ENCODE results near the gene FOXA2.
"Not testable (repeated sequence)": the region's sequence is repeated elsewhere in the genome, so short reads cannot be mapped to it uniquely, and the experiment has no call there.

FOXA2 gene

GRCh38 chr20:22567944-22568871 lies 16.2 kb downstream of the FOXA2 start:
- DNase-seq = no peak

GRCh38 chr20:22566876-22567658 lies 17.3 kb downstream of the FOXA2 start:
- DNase-seq = no peak

- no peak for DNase-seq
Measured at GRCh38 chr20:22563062-22563965, 21.1 kb downstream of the FOXA2 start.

DNA sequence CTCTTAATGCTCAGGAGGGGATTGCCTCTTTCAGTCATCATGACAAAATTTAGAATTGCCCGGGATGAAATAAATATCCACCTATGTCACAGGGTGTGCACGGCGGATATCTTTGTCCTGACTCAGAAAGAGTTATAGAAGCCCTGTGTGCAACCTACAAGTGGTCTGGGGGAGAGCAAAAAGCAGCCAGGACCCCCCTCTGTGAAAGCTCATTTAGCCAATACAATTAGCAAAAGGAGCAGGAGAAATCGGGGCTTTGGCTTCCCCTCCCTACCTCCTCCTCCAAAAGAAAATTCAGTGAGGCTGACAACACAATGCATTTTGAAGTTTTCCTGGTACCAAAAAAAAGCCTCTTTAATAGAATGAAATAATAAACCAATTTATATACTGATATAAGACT lies 21.8 kb downstream of the FOXA2 start:
- no peak for DNase-seq

GRCh38 chr20:22561965-22562577 lies 22.3 kb downstream of the FOXA2 start:
- DNase-seq = no peak

DNA sequence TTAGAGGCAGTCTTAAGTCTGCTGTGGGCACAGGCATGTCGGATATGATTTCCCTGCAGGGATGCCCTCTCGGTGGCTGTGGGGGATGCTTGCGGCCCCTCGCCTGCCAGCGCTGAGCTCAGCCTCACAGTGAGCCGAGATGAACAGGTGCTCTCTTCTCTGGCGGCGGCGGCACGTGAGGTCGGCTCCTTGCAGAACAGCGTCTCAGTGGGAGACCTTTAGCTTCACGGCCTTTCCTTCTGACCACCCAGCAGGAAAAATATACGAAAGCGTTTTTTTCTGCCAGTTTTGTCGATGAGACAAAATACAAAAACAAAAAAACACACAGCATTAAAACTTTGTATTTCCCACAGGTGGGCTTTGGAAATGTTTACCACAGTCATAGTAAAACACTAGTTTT lies 23.6 kb downstream of the FOXA2 start:
- DNase-seq = no peak

GRCh38 chr20:22559711-22560318 lies 24.6 kb downstream of the FOXA2 start:
- DNase-seq = no peak

- DNase-seq = no peak
Measured at GRCh38 chr20:22557403-22558276, 26.7 kb downstream of the FOXA2 start.

DNA sequence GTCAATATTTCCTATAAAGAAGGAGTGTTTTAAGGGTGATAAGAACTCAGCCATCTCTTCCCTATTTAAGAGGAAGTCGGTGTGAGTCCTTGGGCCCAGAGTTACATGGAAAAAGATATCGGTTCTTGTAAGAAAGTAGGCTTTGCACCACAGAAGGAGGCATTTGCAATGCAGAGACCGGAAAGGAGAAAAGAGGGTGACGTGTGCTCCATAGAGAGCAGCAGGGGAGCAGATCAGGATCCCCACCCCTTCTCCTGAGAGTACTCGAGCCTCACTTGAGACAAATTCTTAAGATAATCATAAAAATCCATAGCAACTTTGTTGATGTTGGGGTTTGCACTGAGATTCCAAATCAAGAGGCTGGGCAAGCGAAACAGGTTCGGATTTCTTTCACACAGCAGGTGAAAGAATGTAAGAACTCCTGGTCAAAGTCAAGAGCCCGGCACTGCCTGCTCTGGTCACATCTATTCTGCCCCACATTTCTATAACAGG lies 27.8 kb downstream of the FOXA2 start:
- no peak for DNase-seq

DNA sequence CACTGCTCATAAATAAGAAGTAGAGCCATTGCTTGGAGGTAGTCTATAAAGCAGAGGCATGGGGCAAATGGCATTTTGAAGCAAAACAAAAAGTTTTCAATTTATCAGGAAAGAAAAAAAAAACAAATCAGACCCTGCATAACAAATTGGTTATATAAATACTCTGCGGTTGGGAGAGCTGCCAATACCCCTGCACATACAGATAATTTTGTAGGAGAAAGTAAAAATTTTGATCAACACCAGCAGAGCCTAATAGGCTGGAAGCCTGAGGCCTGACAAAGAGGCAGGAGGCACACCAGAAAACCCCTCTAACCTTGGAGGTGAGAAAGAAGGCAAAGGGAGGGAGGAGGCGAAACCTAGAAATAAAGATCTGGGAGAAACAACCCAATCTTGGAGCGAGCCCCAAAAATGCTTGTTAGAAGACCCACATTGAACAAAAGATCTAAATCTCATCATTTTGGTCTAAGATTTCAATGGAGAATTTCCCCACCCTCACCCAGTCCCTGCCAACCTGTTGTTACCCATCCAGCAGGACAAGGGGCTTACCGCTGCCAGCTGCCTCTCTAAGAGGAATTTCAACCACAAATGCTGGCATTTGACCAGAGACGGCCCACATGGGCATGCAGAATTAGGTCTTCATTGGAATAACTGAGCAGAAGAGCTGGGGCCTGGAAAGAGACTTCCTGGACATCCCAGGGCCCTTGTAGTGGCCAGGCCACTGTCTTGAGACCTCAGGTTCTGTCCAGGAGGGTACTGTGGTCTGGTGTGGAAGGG lies 28.4 kb downstream of the FOXA2 start:
- no peak for DNase-seq

DNA sequence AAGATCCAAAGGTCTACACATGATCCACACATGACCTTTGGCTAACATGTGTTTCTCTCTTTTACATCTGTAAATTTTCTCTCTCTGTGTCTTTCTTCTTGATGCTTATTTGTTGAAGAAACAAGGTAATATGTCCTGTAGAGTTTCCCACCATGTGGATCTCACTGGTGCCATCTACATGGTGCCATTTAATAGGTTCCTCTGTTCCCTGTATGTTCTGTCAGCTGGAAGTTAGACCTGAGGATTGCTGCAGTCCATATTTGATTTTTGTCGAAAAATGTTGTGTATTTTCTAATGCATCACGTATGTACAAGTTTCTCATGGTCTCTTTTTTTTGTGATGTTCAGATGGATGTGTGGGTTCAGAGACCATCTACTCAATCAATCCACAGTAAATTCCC lies 30.0 kb downstream of the FOXA2 start:
- no peak for DNase-seq

GRCh38 chr20:22550514-22550913 lies 33.9 kb downstream of the FOXA2 start:
- DNase-seq = not testable (repeated sequence)

- DNase-seq = no peak
Measured at GRCh38 chr20:22548040-22548439, 36.3 kb downstream of the FOXA2 start.

DNA sequence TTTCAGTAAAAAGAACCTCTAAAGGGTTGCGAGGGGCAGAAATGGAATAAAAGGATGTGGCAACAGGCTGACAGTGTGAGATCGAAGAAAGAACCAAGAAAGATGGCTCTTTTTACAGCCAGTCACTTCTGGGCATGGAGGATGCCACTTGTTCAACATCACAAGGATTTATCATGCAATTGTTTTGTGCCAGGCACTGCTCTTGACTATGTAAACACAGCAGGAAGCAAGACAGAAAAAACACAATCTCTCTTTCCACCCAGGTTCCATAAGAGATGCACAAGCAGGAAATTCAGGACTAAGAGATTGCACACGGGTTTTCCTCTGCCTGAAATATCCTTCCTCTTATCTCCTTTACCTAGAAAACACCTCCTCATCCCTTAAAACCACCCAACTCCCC lies 38.0 kb downstream of the FOXA2 start:
- no peak for DNase-seq

- no peak for DNase-seq
Measured at GRCh38 chr20:22545045-22545444, 39.3 kb downstream of the FOXA2 start.

GRCh38 chr20:22544462-22544861 lies 39.9 kb downstream of the FOXA2 start:
- DNase-seq = no peak

- DNase-seq = no peak
Measured at GRCh38 chr20:22542427-22542826, 41.9 kb downstream of the FOXA2 start.

- no peak for DNase-seq
Measured at GRCh38 chr20:22540832-22541231, 43.5 kb downstream of the FOXA2 start.

DNA sequence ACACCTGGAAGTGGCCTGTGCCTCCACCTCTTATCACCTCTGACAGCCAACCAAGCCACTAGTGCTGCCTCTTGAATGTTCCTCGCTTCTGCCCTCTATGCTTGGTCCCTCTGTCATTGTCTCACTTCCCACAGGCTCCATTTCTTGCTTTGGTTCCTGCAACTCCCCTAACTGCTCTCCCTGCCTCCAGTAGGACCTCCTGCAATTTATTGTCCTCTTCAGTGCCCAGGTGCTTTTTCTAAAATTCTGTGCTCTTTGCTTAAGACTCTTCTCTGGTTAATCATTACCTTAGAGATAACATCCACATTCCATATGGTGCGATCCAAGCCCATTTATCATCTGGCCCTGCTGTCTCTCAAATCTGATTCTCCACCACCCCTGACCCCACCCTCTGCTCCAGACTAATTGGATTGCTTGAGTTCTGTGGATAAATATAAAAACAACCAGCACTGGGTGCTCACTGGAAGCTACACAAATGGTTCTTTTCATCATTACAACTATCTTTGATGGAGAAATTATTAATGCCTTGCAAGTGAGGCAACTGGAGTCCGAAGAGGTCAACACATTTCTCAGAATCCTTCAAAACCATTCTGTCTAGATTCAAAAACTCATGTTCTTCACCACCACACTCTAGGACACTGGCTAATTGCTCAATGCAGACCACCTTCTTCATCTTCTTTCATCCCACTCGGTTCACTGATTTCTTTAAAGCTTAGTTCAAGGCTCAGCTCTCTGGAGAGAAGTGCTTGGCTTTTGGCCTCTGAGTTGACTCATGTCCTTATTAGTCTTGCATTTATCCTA lies 47.2 kb downstream of the FOXA2 start:
- DNase-seq = no peak

Data from hematopoietic multipotent progenitor cell treated with erythropoietin and hydrocortisone succinate and interleukin-3 and kit ligand, for 6 days (in vitro differentiated cells).